GM18505 (cell line): Measurements from ENCODE around the gene H1-8.
"Not testable (repeated sequence)": the region's sequence is repeated elsewhere in the genome, so short reads cannot be mapped to it uniquely, and the experiment has no call there.

Experiments used
- ATAC-seq: cut with Tn5 transposase; IDR thresholded peaks from one replicate; pipeline ENCODE4 v1.9.1; 2021; ENCODE audit not compliant: unreplicated experiment
- POLR2A ChIP-seq: IDR thresholded peaks from 4 replicates; pipeline ENCODE4 v1.6.1; 2011; ENCODE audit warnings: borderline replicate concordance; ENCODE audit not compliant: insufficient read depth, insufficient read length; ENCODE audit errors: extremely low read depth

The H1-8 gene

GRCh38 chr3:129531699-129532098 lies 11.3 kb upstream of the H1-8 start:
- no peak for ATAC-seq
- TF ChIP-seq POLR2A, result no peak

- no peak for ATAC-seq
- TF ChIP-seq POLR2A, result no peak
Observed at GRCh38 chr3:129532261-129532660, 10.7 kb upstream of the H1-8 start.

- no peak for TF ChIP-seq POLR2A
- no peak for ATAC-seq
Observed at GRCh38 chr3:129533406-129533805, 9.6 kb upstream of the H1-8 start.

- ATAC-seq, result no peak
- no peak for TF ChIP-seq POLR2A
Observed at GRCh38 chr3:129534428-129535027, 8.4 kb upstream of the H1-8 start.

- no peak for TF ChIP-seq POLR2A
- ATAC-seq, result no peak
Observed at GRCh38 chr3:129535075-129535474, 7.9 kb upstream of the H1-8 start.

- no peak for TF ChIP-seq POLR2A
- ATAC-seq, result no peak
Observed at GRCh38 chr3:129536374-129536667, 6.7 kb upstream of the H1-8 start.

GRCh38 chr3:129536804-129537203 lies 6.2 kb upstream of the H1-8 start:
- ATAC-seq, result no peak

GRCh38 chr3:129539206-129539605 lies 3.8 kb upstream of the H1-8 start:
- ATAC-seq, result no peak
- TF ChIP-seq POLR2A, result no peak

More at GRCh38 chr3:129536804-129537203, 6.2 kb upstream of the H1-8 start:
- TF ChIP-seq POLR2A, result no peak

- no peak for TF ChIP-seq POLR2A
- no peak for ATAC-seq
Observed at GRCh38 chr3:129540776-129541516, 2.0 kb upstream of the H1-8 start.

- no peak for TF ChIP-seq POLR2A
Observed at GRCh38 chr3:129542747-129543146, 228 bp upstream of the H1-8 start.

GRCh38 chr3:129543999-129544398 lies 1.0 kb downstream of the H1-8 start:
- ATAC-seq, result no peak
- TF ChIP-seq POLR2A, result no peak

More at GRCh38 chr3:129542747-129543146, 228 bp upstream of the H1-8 start:
- no peak for ATAC-seq

GRCh38 chr3:129545951-129546350 lies 3.0 kb downstream of the H1-8 start:
- ATAC-seq, result not testable (repeated sequence)

GRCh38 chr3:129547241-129547640 lies 4.3 kb downstream of the H1-8 start:
- TF ChIP-seq POLR2A, result no peak
- ATAC-seq, result no peak

- no peak for ATAC-seq
Observed at GRCh38 chr3:129548104-129548965, 5.4 kb downstream of the H1-8 start.

More at GRCh38 chr3:129548104-129548965, 5.4 kb downstream of the H1-8 start:
- no peak for TF ChIP-seq POLR2A
